ENCODE measurements around the gene ABCD3. TPM values are rescaled to one million over a fixed set of nuclear protein-coding genes. Genes with fewer than 3 reads are reported as not detected.

ABCD3 gene
- total RNA-seq, 1 donor from 2014 or later: 65.7 TPM

DNA sequence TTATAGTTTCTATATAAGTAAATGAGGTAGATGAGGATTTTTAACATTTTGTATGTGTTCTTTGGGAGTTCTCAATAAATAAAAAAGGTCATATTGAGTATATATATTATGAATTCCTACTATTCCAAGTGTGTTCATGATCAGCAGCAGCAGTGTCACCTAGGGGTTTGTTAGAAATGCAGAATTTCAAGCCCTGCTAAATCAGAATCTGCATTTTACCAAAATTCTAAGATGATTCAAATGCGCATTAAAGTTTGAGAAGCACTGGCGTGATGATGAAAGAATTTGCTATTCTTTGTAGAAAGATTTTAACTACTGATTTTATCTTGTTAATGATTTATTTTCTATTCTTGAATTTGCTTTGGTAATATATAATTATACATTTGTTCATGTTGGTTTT lies 94.6 kb downstream of the ABCD3 start:
- intact Hi-C loops (cut with DNase I): no loop called here
- DNase-seq (ENCODE audit: low spot score) (no peak), ATAC-seq (no peak)

GRCh38 chr1:94514095-94514727 lies 96.0 kb downstream of the ABCD3 start:
- ATAC-seq (peak; percentile 75), DNase-seq (ENCODE audit: low spot score) (no peak)
- intact Hi-C loops (cut with DNase I): no loop called here

- no peak for ATAC-seq
These were observed 97.2 kb downstream of the ABCD3 start for GRCh38 chr1:94515296-94515947.

GRCh38 chr1:94519351-94519750 lies 101.2 kb downstream of the ABCD3 start:
- DNase-seq (ENCODE audit: low spot score) (no peak), ATAC-seq (no peak)
- intact Hi-C loops (cut with DNase I): no loop called here

More at GRCh38 chr1:94515296-94515947, 97.2 kb downstream of the ABCD3 start:
- no peak for DNase-seq (ENCODE audit: low spot score)
- intact Hi-C loops (cut with DNase I): no loop called here

GRCh38 chr1:94522304-94522703 lies 104.1 kb downstream of the ABCD3 start:
- DNase-seq (ENCODE audit: low spot score) (no peak), ATAC-seq (peak; percentile 78)
- intact Hi-C loops (cut with DNase I): no loop called here

GRCh38 chr1:94524531-94524930 lies 106.3 kb downstream of the ABCD3 start:
- intact Hi-C loops (cut with DNase I): no loop called here
- no peak for DNase-seq (ENCODE audit: low spot score)
- no peak for ATAC-seq

GRCh38 chr1:94526152-94526980 lies 108.2 kb downstream of the ABCD3 start:
- ATAC-seq (no peak), DNase-seq (ENCODE audit: low spot score) (no peak)
- intact Hi-C loops (cut with DNase I): no loop called here

GRCh38 chr1:94527447-94528031 lies 109.3 kb downstream of the ABCD3 start:
- ATAC-seq (peak; percentile 31), DNase-seq (ENCODE audit: low spot score) (no peak)
- intact Hi-C loops (cut with DNase I): no loop called here

DNA sequence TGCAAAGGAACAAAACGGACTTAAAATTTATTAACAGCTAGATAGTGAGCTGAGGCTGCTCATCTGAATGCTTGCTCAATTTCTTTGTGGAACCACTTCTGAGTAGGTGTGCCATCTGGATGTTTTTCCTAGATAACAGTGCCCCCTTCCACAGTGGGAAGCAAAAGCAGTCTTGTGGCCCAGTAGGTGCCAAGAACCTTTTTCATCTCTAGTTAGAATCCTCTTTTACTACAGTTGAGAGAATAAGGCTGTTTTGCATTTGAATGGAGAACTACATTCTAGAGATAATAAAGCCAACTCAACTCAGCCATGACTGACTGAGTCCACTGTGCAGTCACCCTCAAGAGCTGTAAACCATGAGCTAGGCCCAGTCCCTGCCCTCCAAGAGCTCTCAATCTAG lies 110.1 kb downstream of the ABCD3 start:
- intact Hi-C loops (cut with DNase I): no loop called here
- ATAC-seq (peak; percentile 18), DNase-seq (ENCODE audit: low spot score) (no peak)

DNA sequence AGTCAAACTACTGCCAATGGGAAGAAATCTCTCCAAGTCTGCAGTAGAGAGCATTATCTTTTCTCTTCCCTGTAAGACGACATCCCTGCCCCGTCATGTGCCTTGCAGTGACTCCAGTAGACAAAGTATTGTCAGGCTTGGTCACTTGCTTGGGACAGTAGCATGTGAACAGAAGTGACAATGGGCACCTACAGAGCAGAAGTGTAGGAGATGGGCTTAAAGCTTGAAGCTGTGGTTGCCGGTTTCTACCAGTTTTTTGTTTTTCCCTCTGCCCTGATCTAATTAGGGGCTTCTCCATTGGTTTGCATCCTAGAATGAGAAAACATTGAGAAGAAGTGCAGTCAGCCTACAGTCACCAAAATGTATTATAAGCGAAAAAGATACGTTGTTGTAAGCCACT lies 110.6 kb downstream of the ABCD3 start:
- ATAC-seq (peak; percentile 8), DNase-seq (ENCODE audit: low spot score) (no peak)
- intact Hi-C loops (cut with DNase I): no loop called here

- no peak for DNase-seq (ENCODE audit: low spot score)
- intact Hi-C loops (cut with DNase I): no loop called here
- ATAC-seq: no peak
These were observed 111.2 kb downstream of the ABCD3 start for GRCh38 chr1:94529416-94529815.

GRCh38 chr1:94530373-94530878 lies 112.2 kb downstream of the ABCD3 start:
- DNase-seq (ENCODE audit: low spot score) (no peak), ATAC-seq (no peak)
- intact Hi-C loops (cut with DNase I): loop anchor here (10.0 kb wide), 1 partner anchor 274 kb away; no protein-coding TSS in a partner anchor

DNA sequence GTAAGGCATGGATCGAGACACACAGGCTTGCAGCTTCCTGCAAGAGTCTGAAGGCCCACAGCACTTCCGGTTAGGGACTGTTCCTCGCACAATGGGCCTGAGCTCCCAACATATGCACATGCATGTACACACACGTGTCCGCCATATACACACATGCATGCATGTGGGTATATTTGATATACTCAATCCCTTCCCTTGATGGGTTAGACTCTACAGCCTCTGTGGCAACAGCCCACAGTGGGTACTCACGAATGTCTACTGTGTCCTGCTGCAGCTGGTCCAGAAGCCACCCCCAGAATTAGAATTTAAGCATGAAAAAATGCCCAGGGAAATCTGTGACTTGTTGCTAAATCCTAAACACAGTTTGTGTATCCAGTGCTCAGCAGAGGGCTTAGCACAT lies 113.5 kb downstream of the ABCD3 start:
- ATAC-seq (no peak), DNase-seq (ENCODE audit: low spot score) (no peak)
- intact Hi-C loops (cut with DNase I): loop anchor here (10.0 kb wide), 1 partner anchor 273 kb away; no protein-coding TSS in a partner anchor

DNA sequence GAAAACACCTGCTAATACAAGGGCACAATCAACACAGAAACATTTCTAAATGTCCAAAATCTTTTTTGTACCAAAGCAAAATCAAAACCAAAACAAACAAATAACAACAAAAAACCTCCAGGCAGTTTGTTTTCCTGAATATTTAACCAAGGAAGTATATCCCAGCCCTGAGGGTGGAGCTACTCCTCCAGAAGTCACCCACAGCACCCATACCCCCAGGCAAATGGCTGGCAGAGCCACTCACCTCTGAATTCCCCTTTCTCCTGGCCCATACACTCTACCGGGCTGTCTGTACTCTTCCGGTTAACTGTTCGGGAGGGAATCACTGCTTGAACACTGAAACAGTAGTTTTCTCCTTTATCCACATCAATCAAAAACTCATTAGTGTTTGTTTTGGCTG lies 113.9 kb downstream of the ABCD3 start:
- intact Hi-C loops (cut with DNase I): loop anchor here (10.0 kb wide), 1 partner anchor 273 kb away; no protein-coding TSS in a partner anchor
- ATAC-seq (no peak), DNase-seq (ENCODE audit: low spot score) (no peak)

DNA sequence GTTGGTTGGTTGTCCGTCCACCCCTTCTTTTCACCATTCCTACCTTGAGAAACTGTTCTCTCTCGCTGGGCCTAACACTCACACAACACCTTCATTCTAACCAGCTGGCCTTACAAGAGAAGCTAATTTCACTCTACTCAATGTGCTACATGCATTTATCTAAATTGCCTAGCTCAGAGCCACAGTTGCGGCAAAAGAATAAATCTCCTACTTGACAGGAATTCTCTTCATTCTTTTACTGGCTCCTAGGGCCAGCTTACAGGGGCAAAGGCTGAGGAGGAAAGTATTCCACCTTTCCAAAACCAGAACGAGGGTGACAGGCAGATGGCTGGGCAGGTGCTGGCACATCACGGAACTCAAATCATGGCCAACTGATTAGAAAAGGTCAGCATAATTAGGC lies 116.9 kb downstream of the ABCD3 start:
- no peak for DNase-seq (ENCODE audit: low spot score)
- intact Hi-C loops (cut with DNase I): loop anchor here (10.0 kb wide), 1 partner anchor 270 kb away; no protein-coding TSS in a partner anchor
- no peak for ATAC-seq

- DNase-seq (ENCODE audit: low spot score) (no peak), ATAC-seq (no peak)
- intact Hi-C loops (cut with DNase I): loop anchor here (10.0 kb wide), 1 partner anchor 269 kb away; no protein-coding TSS in a partner anchor
These were observed 117.7 kb downstream of the ABCD3 start for GRCh38 chr1:94535879-94536278.

- no peak for DNase-seq (ENCODE audit: low spot score)
- no peak for ATAC-seq
- intact Hi-C loops (cut with DNase I): loop anchor here (10.0 kb wide), 1 partner anchor 268 kb away; no protein-coding TSS in a partner anchor
These were observed 119.1 kb downstream of the ABCD3 start for GRCh38 chr1:94537254-94537653.

GRCh38 chr1:94538243-94538827 lies 120.1 kb downstream of the ABCD3 start:
- ATAC-seq (no peak), DNase-seq (ENCODE audit: low spot score) (no peak)
- intact Hi-C loops (cut with DNase I): loop anchor here (10.0 kb wide), 1 partner anchor 266 kb away; no protein-coding TSS in a partner anchor

DNA sequence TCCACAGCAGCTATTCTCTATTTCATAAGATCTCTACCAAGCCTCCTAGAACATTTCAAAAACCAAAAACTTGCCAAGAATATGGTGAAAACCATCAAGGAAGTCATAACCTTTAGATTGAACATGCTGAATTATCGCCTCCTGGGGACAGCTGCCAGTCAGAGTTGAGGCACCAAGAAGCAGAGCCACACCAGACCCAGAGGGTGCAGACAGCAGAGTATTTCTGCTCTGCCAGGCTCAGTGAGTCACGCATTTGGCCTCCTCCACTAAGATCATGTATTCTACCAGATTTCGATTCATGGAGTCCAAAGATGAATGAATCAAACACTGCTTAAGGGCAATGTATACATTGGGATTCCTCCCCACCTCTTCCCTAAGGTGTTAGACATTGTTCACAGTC lies 121.3 kb downstream of the ABCD3 start:
- ATAC-seq: no peak
- intact Hi-C loops (cut with DNase I): loop anchor here (10.0 kb wide), 1 partner anchor 265 kb away; no protein-coding TSS in a partner anchor
- DNase-seq (ENCODE audit: low spot score): no peak
